Glutamatergic neuron (in vitro differentiated cells): ENCODE measurements around the gene KRT76. TPM values are rescaled to one million over a fixed set of nuclear protein-coding genes. Genes with fewer than 3 reads are reported as not detected.

Experiments
- DNase-seq: peaks from one replicate; pipeline ENCODE4 v3.0.0; 2022
- H3K27ac Mint-ChIP-seq: one replicate; pipeline ENCODE4 v1.8.0; 2020; ENCODE audit warnings: mild to moderate bottlenecking, mixed read lengths, inconsistent platforms; ENCODE audit not compliant: unreplicated experiment
- H3K27me3 Mint-ChIP-seq: one replicate; pipeline ENCODE4 v1.8.0; 2020; ENCODE audit warnings: mild to moderate bottlenecking, moderate library complexity, mixed read lengths, inconsistent platforms; ENCODE audit not compliant: unreplicated experiment
- H3K36me3 Mint-ChIP-seq: one replicate; pipeline ENCODE4 v1.8.0; 2020; ENCODE audit warnings: mild to moderate bottlenecking, mixed read lengths, inconsistent platforms; ENCODE audit not compliant: unreplicated experiment
- H3K4me1 Mint-ChIP-seq: one replicate; pipeline ENCODE4 v1.8.0; 2020; ENCODE audit warnings: mild to moderate bottlenecking, low read depth, mixed read lengths, inconsistent platforms; ENCODE audit not compliant: unreplicated experiment
- H3K4me3 Mint-ChIP-seq: one replicate; pipeline ENCODE4 v1.8.0; 2020; ENCODE audit warnings: mild to moderate bottlenecking, mixed read lengths, inconsistent platforms; ENCODE audit not compliant: unreplicated experiment
- H3K9me3 Mint-ChIP-seq: one replicate; pipeline ENCODE4 v1.8.0; 2020; ENCODE audit warnings: mild to moderate bottlenecking, moderate library complexity, mixed read lengths, inconsistent platforms; ENCODE audit not compliant: unreplicated experiment
- total RNA-seq: library from RNA; stranded (reverse); fragmentation: NEBNext Ultra II Directional; extraction: Animal tissue kit (Norgen Biotek cat#: 25700); gene quantifications from one replicate; pipeline ENCODE4 v1.2.1, GENCODE V29; 2021; ENCODE audit not compliant: unreplicated experiment
- TF ChIP-seq, protein P1 (sequence below): fragments of 200-600 bp; sonication (generic); IDR thresholded peaks from one replicate; pipeline ENCODE4 v1.5.0; 2021; ENCODE audit not compliant: partially characterized antibody, unreplicated experiment

The KRT76 gene
- total RNA-seq, 1 donor from 2014 or later: not detected

DNA sequence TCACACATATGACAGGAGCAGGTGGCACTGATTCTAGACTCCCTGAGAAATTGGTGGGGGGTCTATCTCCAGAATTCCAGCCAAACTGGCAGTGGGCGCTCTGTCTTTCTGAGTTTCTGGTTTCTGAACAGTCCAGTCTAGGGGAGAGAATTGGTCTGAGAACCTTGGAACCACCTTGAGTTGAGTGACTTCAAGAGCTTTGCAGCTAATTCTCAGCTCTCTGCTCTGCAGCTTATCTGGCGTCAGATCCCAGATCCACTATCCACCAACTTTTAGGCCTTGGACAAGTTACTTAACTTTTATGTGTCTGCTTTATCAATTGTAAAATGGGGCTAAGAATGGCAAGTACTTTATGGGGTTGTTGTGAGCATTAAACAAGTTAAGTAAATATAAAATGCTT, 1.7 kb upstream of the KRT76 start:
- peaks cover 5% of the 10 kb centered on the region for H3K27me3 Mint-ChIP-seq

DNA sequence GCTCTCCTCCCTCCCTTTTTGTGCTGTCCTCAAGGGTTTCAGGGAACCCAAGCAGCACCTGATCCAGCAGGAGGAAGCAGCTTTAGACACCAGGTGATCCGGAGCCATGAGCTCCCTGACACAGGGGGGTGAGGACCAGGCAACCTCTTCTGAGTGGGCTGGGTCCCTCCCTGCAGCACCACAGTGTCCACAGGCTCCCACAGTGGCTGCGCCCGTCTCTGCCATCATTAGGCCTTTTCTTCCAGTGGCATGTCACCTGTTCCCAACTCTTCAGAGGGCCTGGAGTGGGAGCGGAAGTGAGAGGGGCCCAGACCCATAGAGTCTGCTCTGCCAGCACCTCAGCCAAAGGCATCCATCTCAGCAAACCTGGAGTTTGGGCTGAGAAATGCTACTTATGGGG, 421 bp upstream of the KRT76 start:
- TF ChIP-seq, protein P1, sequence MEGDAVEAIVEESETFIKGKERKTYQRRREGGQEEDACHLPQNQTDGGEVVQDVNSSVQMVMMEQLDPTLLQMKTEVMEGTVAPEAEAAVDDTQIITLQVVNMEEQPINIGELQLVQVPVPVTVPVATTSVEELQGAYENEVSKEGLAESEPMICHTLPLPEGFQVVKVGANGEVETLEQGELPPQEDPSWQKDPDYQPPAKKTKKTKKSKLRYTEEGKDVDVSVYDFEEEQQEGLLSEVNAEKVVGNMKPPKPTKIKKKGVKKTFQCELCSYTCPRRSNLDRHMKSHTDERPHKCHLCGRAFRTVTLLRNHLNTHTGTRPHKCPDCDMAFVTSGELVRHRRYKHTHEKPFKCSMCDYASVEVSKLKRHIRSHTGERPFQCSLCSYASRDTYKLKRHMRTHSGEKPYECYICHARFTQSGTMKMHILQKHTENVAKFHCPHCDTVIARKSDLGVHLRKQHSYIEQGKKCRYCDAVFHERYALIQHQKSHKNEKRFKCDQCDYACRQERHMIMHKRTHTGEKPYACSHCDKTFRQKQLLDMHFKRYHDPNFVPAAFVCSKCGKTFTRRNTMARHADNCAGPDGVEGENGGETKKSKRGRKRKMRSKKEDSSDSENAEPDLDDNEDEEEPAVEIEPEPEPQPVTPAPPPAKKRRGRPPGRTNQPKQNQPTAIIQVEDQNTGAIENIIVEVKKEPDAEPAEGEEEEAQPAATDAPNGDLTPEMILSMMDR: no peak
- H3K27ac Mint-ChIP-seq: no peak overlapping the region
- peaks cover 5% of the 10 kb centered on the region for H3K27me3 Mint-ChIP-seq
- no peaks in the 10 kb centered on the region for H3K9me3 Mint-ChIP-seq
- no peaks in the 10 kb centered on the region for H3K36me3 Mint-ChIP-seq
- no peak for DNase-seq
- no peak overlapping the region for H3K4me3 Mint-ChIP-seq
- no peaks in the 10 kb centered on the region for H3K4me1 Mint-ChIP-seq

More for the DNA sequence above, 1.7 kb upstream of the KRT76 start:
- H3K9me3 Mint-ChIP-seq: no peaks in the 10 kb centered on the region
- no peak overlapping the region for H3K4me3 Mint-ChIP-seq
- TF ChIP-seq, protein P1: no peak
- H3K36me3 Mint-ChIP-seq: no peaks in the 10 kb centered on the region
- no peak overlapping the region for H3K27ac Mint-ChIP-seq
- no peak for DNase-seq
- no peaks in the 10 kb centered on the region for H3K4me1 Mint-ChIP-seq

DNA sequence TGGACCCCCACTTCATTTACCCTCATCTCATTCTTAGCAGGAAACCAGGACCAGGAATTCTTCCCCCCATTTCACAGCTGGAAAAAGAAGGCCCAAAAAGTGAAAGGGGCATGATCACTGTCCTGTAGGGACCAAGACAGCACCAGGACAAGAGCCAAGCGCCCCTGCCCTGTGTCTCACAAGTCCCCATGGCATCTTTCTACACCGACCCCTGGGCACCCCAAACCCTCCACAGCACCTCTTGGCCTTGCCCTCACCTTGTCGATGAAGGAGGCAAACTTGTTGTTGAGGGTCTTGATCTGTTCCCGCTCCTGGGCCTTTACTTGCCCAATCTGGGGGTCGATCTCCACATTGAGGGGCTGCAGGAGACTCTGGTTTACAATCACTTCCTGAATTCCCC, 710 bp downstream of the KRT76 start:
- DNase-seq: no peak
- TF ChIP-seq, protein P1: no peak
- peaks cover 1% of the 10 kb centered on the region for H3K9me3 Mint-ChIP-seq
- no peak overlapping the region for H3K4me3 Mint-ChIP-seq
- H3K27ac Mint-ChIP-seq: no peak overlapping the region
- no peaks in the 10 kb centered on the region for H3K36me3 Mint-ChIP-seq
- H3K4me1 Mint-ChIP-seq: no peaks in the 10 kb centered on the region
- peaks cover 5% of the 10 kb centered on the region for H3K27me3 Mint-ChIP-seq

DNA sequence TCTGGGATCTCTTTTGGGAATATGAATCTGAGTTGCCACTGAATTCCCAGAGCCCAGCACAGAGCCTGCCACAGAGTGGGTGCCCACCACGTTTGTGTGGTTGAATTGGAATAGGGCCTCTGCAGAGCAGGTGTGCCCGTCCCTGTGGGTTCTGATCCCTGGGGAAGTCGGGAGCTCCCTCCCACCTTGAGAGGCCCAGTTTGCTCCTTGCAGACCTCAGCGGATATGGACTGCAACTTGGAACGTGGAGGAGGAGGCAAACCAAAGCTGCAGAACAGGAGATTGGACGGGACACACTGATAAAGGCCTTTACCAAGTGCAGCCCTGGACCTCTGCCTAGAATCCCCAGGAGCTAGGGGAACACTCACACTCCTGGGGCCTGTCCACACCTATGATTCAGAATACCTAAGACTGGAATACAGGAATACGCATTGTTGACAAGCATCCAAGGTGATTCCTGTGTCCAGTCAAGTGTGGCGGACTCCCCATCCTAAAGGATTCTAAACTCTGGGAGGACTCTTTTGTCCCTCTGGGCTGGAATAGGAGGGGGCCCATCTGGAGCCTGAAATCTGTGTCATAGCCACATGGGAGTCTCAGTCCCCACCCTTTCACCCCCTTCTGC, 2.4 kb downstream of the KRT76 start:
- peaks cover 7% of the 10 kb centered on the region for H3K27me3 Mint-ChIP-seq
- no peak overlapping the region for H3K27ac Mint-ChIP-seq
- H3K4me1 Mint-ChIP-seq: no peaks in the 10 kb centered on the region
- no peaks in the 10 kb centered on the region for H3K36me3 Mint-ChIP-seq
- no peak overlapping the region for H3K4me3 Mint-ChIP-seq
- TF ChIP-seq, protein P1: no peak
- no peak for DNase-seq
- H3K9me3 Mint-ChIP-seq: peaks cover 1% of the 10 kb centered on the region

DNA sequence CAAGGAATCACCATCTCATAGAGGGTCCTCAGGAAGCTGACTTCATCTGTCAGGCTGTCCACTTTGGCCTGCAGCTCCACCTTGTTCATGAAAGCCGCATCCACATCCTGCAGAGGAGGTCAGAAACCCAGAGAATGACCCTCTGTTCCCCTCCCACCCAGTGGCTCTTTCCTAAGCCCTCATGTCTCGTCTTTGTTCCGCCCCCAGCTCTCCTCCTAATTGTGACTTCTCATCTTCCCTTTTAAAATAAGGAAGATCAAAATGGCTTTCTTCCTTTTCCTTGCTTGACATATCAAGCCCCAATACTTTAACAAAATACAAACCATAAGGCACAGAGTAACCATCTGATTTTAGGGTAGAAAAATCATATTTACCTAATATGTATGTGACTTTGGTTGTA, 4.4 kb downstream of the KRT76 start:
- TF ChIP-seq, protein P1: no peak
- Mint-ChIP-seq H3K27me3 (peaks cover 4% of the 10 kb centered on the region), H3K27ac (no peak overlapping the region), H3K9me3 (peaks cover 1% of the 10 kb centered on the region), H3K4me1 (no peaks in the 10 kb centered on the region), H3K36me3 (no peaks in the 10 kb centered on the region), H3K4me3 (no peak overlapping the region)
- DNase-seq: no peak
